Spleen (tissue), 7 donors: ENCODE results near the gene PRRX2.

ENCODE experiments used
- CTCF ChIP-seq, 11 experiments: fragments of 200-600 bp in 7 of 11; fragments of 450-650 bp in 4 of 11; sonication (generic) in 4 of 11; IDR thresholded peaks in 8 of 11; conservative IDR thresholded peaks in 3 of 11; 1 replicate in 7 of 11; 2 replicates in 4 of 11; pipeline versions ENCODE4 v1.4.0 to v1.8.0; 2016 to 2021; ENCODE audit warnings: antibody characterized with exemption in 11 of 11, inconsistent platforms in 4 of 11, mild to moderate bottlenecking in 1 of 11
- POLR2A ChIP-seq, 3 donors: fragments of 450-650 bp; IDR thresholded peaks; one replicate each; pipeline ENCODE4 v1.5.1; 2017; ENCODE audit warnings: antibody characterized with exemption in 3 of 3, mild to moderate bottlenecking in 1 of 3
- POLR2AphosphoS5 ChIP-seq, 3 donors: sonication (generic); formaldehyde crosslinking; IDR thresholded peaks; one replicate each; pipeline ENCODE4 v1.5.1; 2017; ENCODE audit warnings: antibody characterized with exemption in 3 of 3
- donor health status: DM: no; HTN: no; CAD: no; lungs with moderate emphysema.
- donor health status: DM: no; HTN: no; CAD: no.
- donor health status: DM: no; HTN: no; CAD: no.

- TF ChIP-seq POLR2A (IDR thresholded peaks at IDR 0.05) = no peak
- TF ChIP-seq CTCF (IDR thresholded peaks at IDR 0.05 in 8 of 11, conservative IDR thresholded peaks at IDR 0.05 in 3 of 11) = no peak
- no peak for TF ChIP-seq POLR2AphosphoS5 (IDR thresholded peaks at IDR 0.05)
These were observed 60.4 kb downstream of the PRRX2 start for GRCh38 chr9:129725795-129726251.
